SK-N-MC (cell line): Measurements from ENCODE around the gene MATN3.

Experiments used
- EZH2 ChIP-seq: fragments of 200-600 bp; sonication (generic); IDR thresholded peaks from one replicate; pipeline ENCODE4 v1.6.1; 2017; ENCODE audit warnings: antibody characterized with exemption
- FOXP2 ChIP-seq: optimal IDR thresholded peaks from 2 replicates; pipeline ENCODE3; 2011; ENCODE audit warnings: mild to moderate bottlenecking, moderate library complexity; ENCODE audit not compliant: insufficient read depth; ENCODE audit errors: extremely low read length, control extremely low read depth
- POLR2AphosphoS5 ChIP-seq: IDR thresholded peaks from 2 replicates; pipeline ENCODE4 v1.6.1; 2012; ENCODE audit warnings: mild to moderate bottlenecking, low read depth, low read length, borderline replicate concordance

GRCh38 chr2:20052229-20052851 is 39.9 kb upstream of the MATN3 start:
- TF ChIP-seq EZH2: no peak
- TF ChIP-seq POLR2AphosphoS5: no peak
- TF ChIP-seq FOXP2: no peak
